ENCODE data around the gene ZNF134. TPM values are rescaled to one million over a fixed set of nuclear protein-coding genes. Genes with fewer than 3 reads are reported as not detected.
A peak's percentile ranks its signal among the peaks of the same experiment; 100 is the strongest.

ZNF134 gene
- total RNA-seq, 4 donors from 2014 or later: 9.6 to 18.9 (median 12.8) TPM

GRCh38 chr19:57655443-57655842 lies 41.4 kb downstream of the ZNF134 start:
- Histone ChIP-seq H3K4me3 (no peak overlapping the region), H3K36me3 (no peaks in the 10 kb centered on the region), H3K9me3 (peaks cover 0 to 5% (median 0%) of the 10 kb centered on the region in 4 donors), H3K4me1 (no peaks in the 10 kb centered on the region), H3K27ac (no peak overlapping the region), H3K27me3 (no peaks in the 10 kb centered on the region)
- DNase-seq: no peak
- TF ChIP-seq POLR2A (IDR thresholded peaks at IDR 0.05): no peak
- TF ChIP-seq CTCF (IDR thresholded peaks at IDR 0.05): no peak

- TF ChIP-seq POLR2A (IDR thresholded peaks at IDR 0.05) (no peak), CTCF (IDR thresholded peaks at IDR 0.05) (no peak)
- DNase-seq: no peak
- H3K4me3 ChIP-seq: no peak overlapping the region
- no peaks in the 10 kb centered on the region for H3K4me1 ChIP-seq
- H3K36me3 ChIP-seq: no peaks in the 10 kb centered on the region
- peaks cover 0 to 5% (median 0%) of the 10 kb centered on the region in 4 donors for H3K9me3 ChIP-seq
- no peak overlapping the region for H3K27ac ChIP-seq
- H3K27me3 ChIP-seq: no peaks in the 10 kb centered on the region
These were observed 42.3 kb downstream of the ZNF134 start for GRCh38 chr19:57656346-57656745.

GRCh38 chr19:57664269-57665127 lies 50.5 kb downstream of the ZNF134 start:
- DNase-seq: peak in 2 of 3 donors; percentile 45 to 62
- Histone ChIP-seq H3K4me1 (peaks cover 0 to 6% (median 3%) of the 10 kb centered on the region in 4 donors), H3K36me3 (no peaks in the 10 kb centered on the region), H3K27ac (peak overlapping the region in 2 of 4 donors; percentile 39 to 56), H3K27me3 (no peaks in the 10 kb centered on the region), H3K9me3 (no peaks in the 10 kb centered on the region), H3K4me3 (peak overlapping the region; percentile 23 to 66 (median 49))
- no peak for TF ChIP-seq CTCF (IDR thresholded peaks at IDR 0.05)

- no peak overlapping the region for H3K27ac ChIP-seq
- H3K9me3 ChIP-seq: no peaks in the 10 kb centered on the region
- DNase-seq: no peak
- peaks cover 0 to 6% (median 3%) of the 10 kb centered on the region in 4 donors for H3K4me1 ChIP-seq
- no peak overlapping the region for H3K4me3 ChIP-seq
- no peak for TF ChIP-seq CTCF (IDR thresholded peaks at IDR 0.05)
- no peak for TF ChIP-seq POLR2A (IDR thresholded peaks at IDR 0.05)
- no peaks in the 10 kb centered on the region for H3K36me3 ChIP-seq
- no peaks in the 10 kb centered on the region for H3K27me3 ChIP-seq
These were observed 51.3 kb downstream of the ZNF134 start for GRCh38 chr19:57665261-57665806.

- Histone ChIP-seq H3K27ac (no peak overlapping the region), H3K4me1 (peaks cover 0 to 6% (median 3%) of the 10 kb centered on the region in 4 donors), H3K4me3 (no peak overlapping the region), H3K9me3 (no peaks in the 10 kb centered on the region), H3K27me3 (no peaks in the 10 kb centered on the region), H3K36me3 (no peaks in the 10 kb centered on the region)
- no peak for DNase-seq
- TF ChIP-seq POLR2A (IDR thresholded peaks at IDR 0.05) (no peak), CTCF (IDR thresholded peaks at IDR 0.05) (no peak)
These were observed 53.2 kb downstream of the ZNF134 start for GRCh38 chr19:57667228-57667627.
